PFSK-1 (cell line): ENCODE data around the gene SLC6A7.

Experiments used
- FOXP2 ChIP-seq: optimal IDR thresholded peaks from 2 replicates; pipeline ENCODE3; 2011; ENCODE audit warnings: borderline replicate concordance, control low read depth, inconsistent platforms; ENCODE audit not compliant: insufficient read depth; ENCODE audit errors: extremely low read length, extremely low read depth
- POLR2AphosphoS5 ChIP-seq: IDR thresholded peaks from 2 replicates; pipeline ENCODE4 v1.6.1; 2012; ENCODE audit warnings: low read depth, mild to moderate bottlenecking, control low read depth, low read length, moderate library complexity
- REST ChIP-seq, 2 experiments: IDR thresholded peaks; 2 replicates each; pipeline versions ENCODE4 v1.6.1 to v1.8.0; 2011 to 2012; ENCODE audit warnings: low read depth in 2 of 2, low read length in 2 of 2, control low read depth in 1 of 2, inconsistent platforms in 1 of 2, mild to moderate bottlenecking in 1 of 2, moderate library complexity in 1 of 2; ENCODE audit not compliant: insufficient read depth in 1 of 2
- SIN3A ChIP-seq: IDR thresholded peaks from 2 replicates; pipeline ENCODE4 v1.6.1; 2012; ENCODE audit warnings: mild to moderate bottlenecking, low read length, moderate library complexity, borderline replicate concordance; ENCODE audit not compliant: insufficient read depth
- TAF1 ChIP-seq: IDR thresholded peaks from 2 replicates; pipeline ENCODE4 v1.6.1; 2012; ENCODE audit warnings: low read length, control low read depth, borderline replicate concordance; ENCODE audit not compliant: insufficient read depth

Gene SLC6A7

GRCh38 chr5:150203832-150204589 is 14.1 kb downstream of the SLC6A7 start:
- TF ChIP-seq POLR2AphosphoS5 (no peak), SIN3A (no peak), TAF1 (no peak), REST (IDR thresholded peaks at IDR 0.05; ENCODE audit: insufficient read depth in 1 of 2, low read depth in 2 of 2, low read length in 2 of 2) (no peak)

GRCh38 chr5:150204590-150204960 is 14.7 kb downstream of the SLC6A7 start:
- no peak for TF ChIP-seq REST (IDR thresholded peaks at IDR 0.05; ENCODE audit: insufficient read depth in 1 of 2, low read depth in 2 of 2, low read length in 2 of 2)
- TF ChIP-seq FOXP2: no peak
- TF ChIP-seq SIN3A: no peak
- TF ChIP-seq POLR2AphosphoS5: no peak
- TF ChIP-seq TAF1: no peak

GRCh38 chr5:150206098-150206778 is 16.4 kb downstream of the SLC6A7 start:
- no peak for TF ChIP-seq SIN3A
- no peak for TF ChIP-seq REST (IDR thresholded peaks at IDR 0.05; ENCODE audit: insufficient read depth in 1 of 2, low read depth in 2 of 2, low read length in 2 of 2)
- no peak for TF ChIP-seq POLR2AphosphoS5
- no peak for TF ChIP-seq FOXP2
- TF ChIP-seq TAF1: no peak

- TF ChIP-seq SIN3A (no peak), TAF1 (no peak), REST (IDR thresholded peaks at IDR 0.05; ENCODE audit: insufficient read depth in 1 of 2, low read depth in 2 of 2, low read length in 2 of 2) (no peak), FOXP2 (no peak), POLR2AphosphoS5 (no peak)
These were observed 16.9 kb downstream of the SLC6A7 start for GRCh38 chr5:150206779-150207115.
